Keratinocyte (primary cell): ENCODE measurements around the gene MIER1. TPM values are rescaled to one million over a fixed set of nuclear protein-coding genes. Genes with fewer than 3 reads are reported as not detected.
"Not testable (repeated sequence)": the region's sequence is repeated elsewhere in the genome, so short reads cannot be mapped to it uniquely, and the experiment has no call there.

ENCODE experiments used
- DNase-seq: peaks from one replicate; pipeline ENCODE4 v3.0.0-alpha.2; 2011; ENCODE audit warnings: low read depth, missing footprints, low spot score
- FAIRE-seq: peaks from 2 replicates; lab custom pipeline; 2011; peaks lifted over from hg19 to GRCh38; lab: Jason Lieb, UNC
- H2AFZ ChIP-seq: 2 replicates; pipeline ENCODE4 v1.6.0; 2012; ENCODE audit warnings: low read length, control low read depth, inconsistent platforms; ENCODE audit not compliant: control insufficient read depth
- H3K27ac ChIP-seq: 2 replicates; pipeline ENCODE4 v1.5.1; 2011; ENCODE audit warnings: low read length; ENCODE audit not compliant: control insufficient read depth, insufficient read depth
- H3K27me3 ChIP-seq: 3 replicates; pipeline ENCODE4 v1.6.0; 2011; ENCODE audit warnings: low read length; ENCODE audit not compliant: control insufficient read depth, insufficient read depth; ENCODE audit errors: extremely low read depth
- H3K36me3 ChIP-seq, 2 experiments: 2 replicates in 1 of 2; 3 replicates in 1 of 2; pipeline ENCODE4 v1.5.1; 2011; ENCODE audit warnings: low read length in 2 of 2, mild to moderate bottlenecking in 1 of 2; ENCODE audit not compliant: control insufficient read depth in 2 of 2, insufficient read depth in 2 of 2; ENCODE audit errors: extremely low read depth in 1 of 2
- H3K4me1 ChIP-seq: 3 replicates; pipeline ENCODE4 v1.5.1; 2011; ENCODE audit warnings: low read length; ENCODE audit not compliant: control insufficient read depth, insufficient read depth; ENCODE audit errors: extremely low read depth
- H3K4me2 ChIP-seq: 3 replicates; pipeline ENCODE4 v1.6.0; 2011; ENCODE audit warnings: low read depth, low read length; ENCODE audit not compliant: control insufficient read depth, insufficient read depth; ENCODE audit errors: extremely low read depth
- H3K4me3 ChIP-seq, 3 experiments: fragments of 200-600 bp in 1 of 3; sonication (generic) in 1 of 3; 2 replicates in 2 of 3; 3 replicates in 1 of 3; pipeline ENCODE4 v1.5.1; 2011 to 2016; ENCODE audit warnings: low read length in 3 of 3, mild to moderate bottlenecking in 3 of 3, control low read depth in 2 of 3, inconsistent platforms in 1 of 3, low read depth in 1 of 3, mixed read lengths in 1 of 3, mixed run types in 1 of 3, moderate library complexity in 1 of 3; ENCODE audit not compliant: control insufficient read depth in 2 of 3, insufficient read depth in 2 of 3; ENCODE audit errors: extremely low read depth in 1 of 3
- H3K79me2 ChIP-seq: 2 replicates; pipeline ENCODE4 v1.6.0; 2012; ENCODE audit warnings: low read length; ENCODE audit not compliant: control insufficient read depth, insufficient read depth
- H3K9ac ChIP-seq: 3 replicates; pipeline ENCODE4 v1.6.0; 2011; ENCODE audit warnings: low read length; ENCODE audit not compliant: control insufficient read depth, insufficient read depth; ENCODE audit errors: extremely low read depth
- H3K9me1 ChIP-seq: 3 replicates; pipeline ENCODE4 v1.6.0; 2011; ENCODE audit warnings: low read length; ENCODE audit not compliant: control insufficient read depth, insufficient read depth; ENCODE audit errors: extremely low read depth
- H3K9me3 ChIP-seq: 2 replicates; pipeline ENCODE4 v1.5.1; 2012; ENCODE audit warnings: low read depth, low read length; ENCODE audit not compliant: control insufficient read depth
- H4K20me1 ChIP-seq: 3 replicates; pipeline ENCODE4 v1.6.0; 2011; ENCODE audit warnings: low read length; ENCODE audit not compliant: control insufficient read depth, insufficient read depth; ENCODE audit errors: extremely low read depth
- EZH2 ChIP-seq: IDR thresholded peaks from one replicate; pipeline ENCODE4 v1.6.1; 2012; ENCODE audit warnings: inconsistent platforms, mild to moderate bottlenecking, low read length, moderate library complexity
- dilution Hi-C: fragments of 300-500 bp; cut with MboI; formaldehyde crosslinking; loops from one replicate; pipeline ENCODE4 v1.7.0; 2020; ENCODE audit warnings: low sequenced_read_pairs; ENCODE audit not compliant: extremely low pct_ligation_motif_present
- polyA plus RNA-seq, 5 experiments: library from polyadenylated mRNA; depleted of rRNA in 3 of 5; stranded (reverse) in 3 of 5; stranded (forward) in 1 of 5; unstranded in 1 of 5; fragments of >200 nt; gene quantifications; 1 replicate in 1 of 5; 2 replicates in 3 of 5; 3 replicates in 1 of 5; pipeline versions ENCODE4 v1.2.1 to v1.2.3, GENCODE V29; 2011 to 2012; ENCODE audit warnings: missing spikeins in 2 of 5, low read depth in 1 of 5, low replicate concordance in 1 of 5
- TF ChIP-seq, protein P1 (sequence below), 3 experiments: IDR thresholded peaks in 1 of 3; conservative IDR thresholded peaks in 1 of 3; optimal IDR thresholded peaks in 1 of 3; 2 replicates in 2 of 3; 3 replicates in 1 of 3; pipeline versions ENCODE3 to v1.5.1; 2011; ENCODE audit warnings: low read length in 3 of 3, mild to moderate bottlenecking in 3 of 3, moderate library complexity in 2 of 3, control low read depth in 1 of 3, inconsistent platforms in 1 of 3; ENCODE audit not compliant: insufficient read depth in 2 of 3; ENCODE audit errors: extremely low read depth in 1 of 3

MIER1 gene
- polyA plus RNA-seq, 1 donor (not counting 4 experiments of a cell fraction or from before 2014, with no cell fraction given), result 20.7 TPM

DNA sequence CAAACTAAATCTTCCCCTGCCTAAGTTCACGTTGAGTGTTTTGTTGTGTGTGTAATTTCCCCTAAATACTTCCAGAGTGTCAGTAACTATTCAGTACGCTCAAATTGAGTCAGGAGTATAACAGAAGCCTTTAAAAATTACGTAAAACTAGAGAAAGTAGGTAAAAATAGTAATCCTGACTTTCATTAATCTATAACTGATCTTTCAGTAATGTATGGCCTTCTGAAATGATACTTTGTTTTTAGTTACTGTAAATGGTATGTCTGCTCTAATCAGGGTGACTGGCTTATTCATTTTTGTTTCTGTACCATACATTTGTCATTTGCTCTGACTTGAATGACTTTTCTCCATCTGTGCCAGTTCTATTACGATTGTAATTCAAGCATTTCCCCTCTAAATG is 29.4 kb downstream of the MIER1 start:
- Histone ChIP-seq H4K20me1 (peaks cover 4% of the 10 kb centered on the region), H3K9ac (no peak overlapping the region), H3K9me1 (no peaks in the 10 kb centered on the region), H3K4me2 (no peak overlapping the region), H3K9me3 (no peaks in the 10 kb centered on the region), H3K4me3 (no peak overlapping the region), H3K27ac (no peak overlapping the region), H3K79me2 (peaks cover 40% of the 10 kb centered on the region), H3K4me1 (peaks cover 16% of the 10 kb centered on the region), H3K27me3 (no peaks in the 10 kb centered on the region), H2AFZ (no peak overlapping the region), H3K36me3 (peaks cover 6 to 11% of the 10 kb centered on the region in 2 experiments)
- FAIRE-seq, result no peak
- dilution Hi-C loops, result no loop called here
- no peak for DNase-seq
- TF ChIP-seq, protein P1, sequence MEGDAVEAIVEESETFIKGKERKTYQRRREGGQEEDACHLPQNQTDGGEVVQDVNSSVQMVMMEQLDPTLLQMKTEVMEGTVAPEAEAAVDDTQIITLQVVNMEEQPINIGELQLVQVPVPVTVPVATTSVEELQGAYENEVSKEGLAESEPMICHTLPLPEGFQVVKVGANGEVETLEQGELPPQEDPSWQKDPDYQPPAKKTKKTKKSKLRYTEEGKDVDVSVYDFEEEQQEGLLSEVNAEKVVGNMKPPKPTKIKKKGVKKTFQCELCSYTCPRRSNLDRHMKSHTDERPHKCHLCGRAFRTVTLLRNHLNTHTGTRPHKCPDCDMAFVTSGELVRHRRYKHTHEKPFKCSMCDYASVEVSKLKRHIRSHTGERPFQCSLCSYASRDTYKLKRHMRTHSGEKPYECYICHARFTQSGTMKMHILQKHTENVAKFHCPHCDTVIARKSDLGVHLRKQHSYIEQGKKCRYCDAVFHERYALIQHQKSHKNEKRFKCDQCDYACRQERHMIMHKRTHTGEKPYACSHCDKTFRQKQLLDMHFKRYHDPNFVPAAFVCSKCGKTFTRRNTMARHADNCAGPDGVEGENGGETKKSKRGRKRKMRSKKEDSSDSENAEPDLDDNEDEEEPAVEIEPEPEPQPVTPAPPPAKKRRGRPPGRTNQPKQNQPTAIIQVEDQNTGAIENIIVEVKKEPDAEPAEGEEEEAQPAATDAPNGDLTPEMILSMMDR (optimal IDR thresholded peaks at IDR 0.05 in 1 of 3, IDR thresholded peaks at IDR 0.05 in 1 of 3, conservative IDR thresholded peaks at IDR 0.05 in 1 of 3; ENCODE audit: extremely low read depth in 1 of 3, insufficient read depth in 2 of 3, low read length in 3 of 3), result no peak
- TF ChIP-seq EZH2, result no peak

DNA sequence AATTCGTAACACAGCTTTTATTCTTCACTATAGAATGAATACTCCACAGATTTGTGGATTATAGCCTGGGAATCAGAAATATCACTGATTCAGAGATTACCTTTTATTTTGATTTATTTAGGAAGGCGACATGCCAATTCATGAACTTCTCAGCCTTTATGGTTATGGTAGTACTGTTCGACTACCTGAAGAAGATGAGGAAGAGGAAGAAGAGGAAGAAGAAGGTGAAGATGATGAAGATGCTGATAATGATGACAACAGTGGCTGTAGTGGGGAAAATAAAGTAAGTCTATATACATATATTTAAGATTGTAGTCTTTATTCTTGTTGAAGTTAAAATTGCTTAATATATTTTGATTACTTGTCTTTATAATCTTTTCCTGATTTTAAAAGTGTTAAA is 33.1 kb downstream of the MIER1 start:
- peaks cover 8% of the 10 kb centered on the region for H3K4me1 ChIP-seq
- H3K9me1 ChIP-seq, result no peaks in the 10 kb centered on the region
- no peaks in the 10 kb centered on the region for H3K9me3 ChIP-seq
- H3K9ac ChIP-seq, result no peak overlapping the region
- no peak overlapping the region for H3K27ac ChIP-seq
- FAIRE-seq (no peak), DNase-seq (no peak)
- H3K79me2 ChIP-seq, result peaks cover 31% of the 10 kb centered on the region
- dilution Hi-C loops, result no loop called here
- H2AFZ ChIP-seq, result no peak overlapping the region
- H3K4me2 ChIP-seq, result no peak overlapping the region
- H3K4me3 ChIP-seq, result no peak overlapping the region
- TF ChIP-seq, protein P1 (optimal IDR thresholded peaks at IDR 0.05 in 1 of 3, IDR thresholded peaks at IDR 0.05 in 1 of 3, conservative IDR thresholded peaks at IDR 0.05 in 1 of 3; ENCODE audit: extremely low read depth in 1 of 3, insufficient read depth in 2 of 3, low read length in 3 of 3), result no peak
- no peak for TF ChIP-seq EZH2
- H4K20me1 ChIP-seq, result peaks cover 4% of the 10 kb centered on the region
- no peaks in the 10 kb centered on the region for H3K27me3 ChIP-seq
- peaks cover 8 to 14% of the 10 kb centered on the region in 2 experiments for H3K36me3 ChIP-seq

DNA sequence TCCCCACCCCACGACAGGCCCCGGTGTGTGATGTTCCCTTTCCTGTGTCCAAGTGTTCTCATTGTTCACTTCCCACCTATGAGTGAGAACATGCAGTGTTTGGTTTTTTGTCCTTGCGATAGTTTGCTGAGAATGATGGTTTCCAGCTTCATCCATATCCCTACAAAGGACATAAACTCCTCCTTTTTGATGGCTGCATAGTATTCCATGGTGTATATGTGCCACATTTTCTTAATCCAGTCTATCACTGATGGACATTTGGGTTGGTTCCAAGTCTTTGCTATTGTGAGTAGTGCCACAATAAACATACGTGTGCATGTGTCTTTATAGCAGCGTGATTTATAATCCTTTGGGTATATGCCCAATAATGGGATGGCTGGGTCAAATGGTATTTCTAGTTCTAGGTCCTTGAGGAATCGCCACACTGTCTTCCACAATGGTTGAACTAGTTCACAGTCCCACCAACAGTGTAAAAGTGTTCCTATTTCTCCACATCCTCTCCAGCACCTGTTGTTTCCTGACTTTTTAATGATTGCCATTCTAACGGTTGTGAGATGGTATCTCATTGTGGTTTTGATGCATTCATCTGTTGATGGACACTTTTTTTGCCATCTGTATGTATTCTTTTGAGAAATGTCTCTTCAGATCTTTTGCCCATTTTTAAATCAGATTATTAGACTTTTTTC is 41.5 kb downstream of the MIER1 start:
- H3K9ac ChIP-seq, H3K27ac ChIP-seq, H3K27me3 ChIP-seq, DNase-seq, H3K4me2 ChIP-seq, H2AFZ ChIP-seq, H3K9me1 ChIP-seq, H4K20me1 ChIP-seq, H3K4me3 ChIP-seq, H3K4me1 ChIP-seq, H3K79me2 ChIP-seq, H3K9me3 ChIP-seq, FAIRE-seq, dilution Hi-C loops: not testable (repeated sequence)
- H3K36me3 ChIP-seq, result peaks cover 9 to 11% of the 10 kb centered on the region in 2 experiments
